GM12873 (cell line): ENCODE measurements around the gene ABCA6.

Source experiments
- CTCF ChIP-seq: IDR thresholded peaks from 2 replicates; pipeline ENCODE4 v1.5.1; 2012; ENCODE audit warnings: low read depth, mild to moderate bottlenecking, moderate library complexity, low read length, control low read depth; ENCODE audit not compliant: insufficient read depth; ENCODE audit errors: missing control alignments

ABCA6 gene

GRCh38 chr17:69064476-69064875 lies 77.2 kb downstream of the ABCA6 start:
- TF ChIP-seq CTCF = no peak

- TF ChIP-seq CTCF = no peak
These were observed 77.7 kb downstream of the ABCA6 start for GRCh38 chr17:69064001-69064400.

GRCh38 chr17:69062860-69063581 lies 78.7 kb downstream of the ABCA6 start:
- no peak for TF ChIP-seq CTCF

GRCh38 chr17:69061721-69062556 lies 79.8 kb downstream of the ABCA6 start:
- TF ChIP-seq CTCF = no peak

- no peak for TF ChIP-seq CTCF
These were observed 80.9 kb downstream of the ABCA6 start, which contains the start of gene ABCA9 for GRCh38 chr17:69060822-69061221. TSS of gene ABCA9 (minus strand) at chr17:69060927. CDS start at chr17:69051126, 9,801 bp downstream.

GRCh38 chr17:69059458-69060175 lies 82.1 kb downstream of the ABCA6 start:
- TF ChIP-seq CTCF = no peak

- peak; percentile 2 for TF ChIP-seq CTCF
These were observed 83.5 kb downstream of the ABCA6 start for GRCh38 chr17:69058165-69058564.
